ENCODE results near the gene STIMATE.

The STIMATE gene

GRCh38 chr3:52897130-52898122 lies at the start of gene STIMATE:
Gene STIMATE, minus strand, starts transcription at chr3:52897548. Its CDS starts 98 bp downstream, at chr3:52897450.
- no peak for FAIRE-seq

- FAIRE-seq, result peak; percentile 77
Measured at GRCh38 chr3:52939600-52939999, 42.3 kb upstream of the STIMATE start.

- FAIRE-seq, result peak; percentile 85
Measured at GRCh38 chr3:52934630-52935530, 37.5 kb upstream of the STIMATE start.

- FAIRE-seq, result no peak
Measured at GRCh38 chr3:52931889-52932288, 34.5 kb upstream of the STIMATE start.

GRCh38 chr3:52931328-52931727 lies 34.0 kb upstream of the STIMATE start:
- FAIRE-seq, result no peak

- FAIRE-seq, result no peak
Measured at GRCh38 chr3:52930748-52931147, 33.4 kb upstream of the STIMATE start.

- no peak for FAIRE-seq
Measured at GRCh38 chr3:52926554-52926953, 29.2 kb upstream of the STIMATE start.

- FAIRE-seq, result peak; percentile 71
Measured at GRCh38 chr3:52925405-52926313, 28.3 kb upstream of the STIMATE start.

- no peak for FAIRE-seq
Measured at GRCh38 chr3:52923963-52924362, 26.6 kb upstream of the STIMATE start.

- no peak for FAIRE-seq
Measured at GRCh38 chr3:52920841-52921240, 23.5 kb upstream of the STIMATE start.

GRCh38 chr3:52917044-52917443 lies 19.7 kb upstream of the STIMATE start:
- no peak for FAIRE-seq

GRCh38 chr3:52915294-52915693 lies 17.9 kb upstream of the STIMATE start:
- FAIRE-seq, result no peak

- FAIRE-seq, result no peak
Measured at GRCh38 chr3:52912885-52913731, 15.8 kb upstream of the STIMATE start.

- no peak for FAIRE-seq
Measured at GRCh38 chr3:52910823-52911222, 13.5 kb upstream of the STIMATE start.

GRCh38 chr3:52907497-52907896 lies 10.1 kb upstream of the STIMATE start:
- FAIRE-seq, result no peak

- no peak for FAIRE-seq
Measured at GRCh38 chr3:52904552-52904951, 7.2 kb upstream of the STIMATE start.

- no peak for FAIRE-seq
Measured at GRCh38 chr3:52904000-52904399, 6.7 kb upstream of the STIMATE start.

GRCh38 chr3:52896613-52897012 lies 735 bp downstream of the STIMATE start:
- FAIRE-seq, result no peak

GRCh38 chr3:52896151-52896550 lies 1.2 kb downstream of the STIMATE start:
- no peak for FAIRE-seq

GRCh38 chr3:52895418-52895817 lies 1.9 kb downstream of the STIMATE start:
- no peak for FAIRE-seq

- FAIRE-seq, result no peak
Measured at GRCh38 chr3:52894756-52895155, 2.6 kb downstream of the STIMATE start.

All from A204.1 (cell line).